K562 (cell line): ENCODE data around the gene SMURF1. TPM values are rescaled to one million over a fixed set of nuclear protein-coding genes. Genes with fewer than 3 reads are reported as not detected.

Experiments
- ATAC-seq: fragments of 200-7000 bp; cut with Tn5 transposase; 3 replicates; pipeline ENCODE4 v1.9.1; 2020; ENCODE audit warnings: moderate library complexity
- BruUV-seq: library from RNA; stranded (reverse); fragments of 400-500 nt; replicated peaks from 2 replicates; lab custom pipeline; 2021; lab: Mats Ljungman, UMichigan
- CTCF ChIA-PET: fragments of 300-600 bp; formaldehyde crosslinking; extraction: SDS; loops from one replicate; lab custom pipeline; 2021; ENCODE audit warnings: low intra/inter-chr PET ratio; lab: Yijun Ruan, JAX
- POLR2A ChIA-PET: fragments of 300-600, 350-650 bp; sonication (Branson Sonifier 250); formaldehyde crosslinking; extraction: SDS; loops from one replicate; lab custom pipeline; 2021; ENCODE audit warnings: antibody characterized with exemption, inconsistent platforms; lab: Yijun Ruan, JAX
- DNase-seq, 4 experiments: peaks; one replicate each; pipeline versions ENCODE4 v3.0.0 to v3.0.0-alpha.2; 2011 to 2018; ENCODE audit warnings: low spot score in 3 of 4, mixed read lengths in 3 of 4; ENCODE audit errors: extremely low read depth in 1 of 4
- FAIRE-seq: peaks from 2 replicates; lab custom pipeline; 2011; peaks lifted over from hg19 to GRCh38; lab: Jason Lieb, UNC
- H2AFZ ChIP-seq: 2 replicates; pipeline ENCODE4 v1.6.0; 2011; ENCODE audit warnings: low read depth, low read length, control low read depth, inconsistent platforms
- H3K27ac ChIP-seq: fragments of 200-600 bp; 3 replicates; pipeline ENCODE4 v1.8.0; 2011; ENCODE audit warnings: low read depth, mild to moderate bottlenecking, control low read depth, inconsistent platforms, low read length, moderate library complexity, mixed read lengths; ENCODE audit errors: extremely low read depth
- H3K27me3 ChIP-seq, 2 experiments: fragments of 300-600 bp in 1 of 2; 2 replicates in 1 of 2; 3 replicates in 1 of 2; pipeline versions ENCODE4 v1.6.0 to v1.8.0; 2011; ENCODE audit warnings: inconsistent platforms in 2 of 2, low read length in 2 of 2, mild to moderate bottlenecking in 1 of 2, mixed read lengths in 1 of 2, moderate library complexity in 1 of 2; ENCODE audit not compliant: control insufficient read depth in 2 of 2, insufficient read depth in 2 of 2
- H3K36me3 ChIP-seq: fragments of 300-600 bp; 3 replicates; pipeline ENCODE4 v1.8.0; 2011; ENCODE audit warnings: mild to moderate bottlenecking, low read length, inconsistent platforms; ENCODE audit not compliant: control insufficient read depth, insufficient read depth
- H3K4me1 ChIP-seq, 2 experiments: fragments of 200-600 bp in 1 of 2; replicated peaks in 1 of 2; 2 replicates in 1 of 2; 3 replicates in 1 of 2; pipeline versions ENCODE4 v1.5.1 to v1.8.0; 2011; ENCODE audit warnings: inconsistent platforms in 2 of 2, low read length in 2 of 2, mild to moderate bottlenecking in 1 of 2, mixed read lengths in 1 of 2, moderate library complexity in 1 of 2; ENCODE audit not compliant: control insufficient read depth in 2 of 2, insufficient read depth in 2 of 2
- H3K4me2 ChIP-seq: 2 replicates; pipeline ENCODE4 v1.6.1; 2011; ENCODE audit warnings: low read length, control low read depth, inconsistent platforms, mixed read lengths; ENCODE audit not compliant: insufficient read depth
- H3K4me3 ChIP-seq: fragments of 200-600 bp; sonication (generic), shearing (Covaris generic); 2 replicates; pipeline ENCODE4 v1.5.1; 2016; ENCODE audit warnings: control low read depth, inconsistent platforms
- H3K79me2 ChIP-seq: fragments of 200-600 bp; 3 replicates; pipeline ENCODE4 v1.8.0; 2011; ENCODE audit warnings: low read length, inconsistent platforms; ENCODE audit not compliant: control insufficient read depth, insufficient read depth
- H3K9ac ChIP-seq, 2 experiments: 2 replicates each; pipeline versions ENCODE4 v1.6.0 to v1.6.1; 2011; ENCODE audit warnings: low read depth in 2 of 2, low read length in 2 of 2, control low read depth in 1 of 2, inconsistent platforms in 1 of 2, mild to moderate bottlenecking in 1 of 2, mixed read lengths in 1 of 2; ENCODE audit not compliant: insufficient read depth in 1 of 2
- H3K9me1 ChIP-seq: one replicate; pipeline ENCODE4 v1.6.0; 2011; ENCODE audit warnings: inconsistent platforms, mild to moderate bottlenecking, low read length, moderate library complexity; ENCODE audit not compliant: control insufficient read depth, insufficient read depth
- H3K9me3 ChIP-seq: replicated peaks from 2 replicates; pipeline ENCODE4 v1.5.1; 2011; ENCODE audit warnings: low read depth, low read length, inconsistent platforms; ENCODE audit not compliant: control insufficient read depth, insufficient read depth
- H4K20me1 ChIP-seq: replicated peaks from 2 replicates; pipeline ENCODE4 v1.6.1; 2011; ENCODE audit warnings: low read length, inconsistent platforms, mixed read lengths; ENCODE audit not compliant: control insufficient read depth, insufficient read depth
- GATAD2A ChIP-seq: fragments of 450-650 bp; IDR thresholded peaks from 2 replicates; pipeline ENCODE4 v1.6.1; 2017
- NUFIP1 ChIP-seq: fragments of 450-650 bp; IDR thresholded peaks from 2 replicates; pipeline ENCODE4 v1.6.1; 2018; ENCODE audit not compliant: partially characterized antibody
- POLR2A ChIP-seq: fragments of 450-650 bp; conservative IDR thresholded peaks from 2 replicates; pipeline ENCODE4 v1.6.1; 2016
- POLR2G ChIP-seq: fragments of 200-400 bp; formaldehyde crosslinking; IDR thresholded peaks from 2 replicates; pipeline ENCODE4 v1.6.1; 2017; ENCODE audit warnings: low read depth, mild to moderate bottlenecking, antibody characterized with exemption, low read length, moderate library complexity
- ZNF274 ChIP-seq: IDR thresholded peaks from 2 replicates; pipeline ENCODE4 v1.6.1; 2011; ENCODE audit warnings: low read depth, mild to moderate bottlenecking, low read length, moderate library complexity, borderline replicate concordance
- WGBS: fragments of 100-300 bp; shearing (Covaris generic); methylation state at CpG from one replicate; pipeline ENCODE4 v1.1.6; 2016; ENCODE audit warnings: low coverage, mixed read lengths; ENCODE audit not compliant: insufficient coverage; ENCODE audit errors: missing lambda C conversion rate; 5-methylcytosine and 5-hydroxymethylcytosine counted together
- in situ Hi-C: fragments of 300-500 bp; cut with MboI; formaldehyde crosslinking; loops from 4 replicates; pipeline ENCODE4 v1.15.0; 2018; ENCODE audit warnings: inconsistent platforms, mixed read lengths
- intact Hi-C: fragments of 100-400 bp; cut with micrococcal nuclease; formaldehyde crosslinking; loops from 2 replicates; pipeline ENCODE4 v1.14.2; 2022
- polyA plus RNA-seq, 8 experiments: library from polyadenylated mRNA; depleted of rRNA in 4 of 8; stranded (reverse) in 5 of 8; unstranded in 3 of 8; fragments of >200 nt; fragmentation: Nextera tagmentation in 2 of 8; fragmentation: Illumina TruSeq in 1 of 8; extraction: Ambion mirVana in 2 of 8; extraction: Trizol in 1 of 8; gene quantifications; 2 replicates each; pipeline versions ENCODE4 v1.2.1 to v1.2.3, GENCODE V29; 2011 to 2014; ENCODE audit warnings: inconsistent platforms in 1 of 8, missing spikeins in 1 of 8
- total RNA-seq, 7 experiments: library from RNA; depleted of rRNA in 6 of 7; stranded (reverse); fragments of >200 nt in 6 of 7; fragmentation: Illumina TruSeq in 2 of 7; extraction: Trizol in 2 of 7; gene quantifications; 2 replicates each; pipeline versions ENCODE4 v1.2.1 to v1.2.3, GENCODE V29; 2011 to 2021; ENCODE audit warnings: low replicate concordance in 1 of 7
- TF ChIP-seq, protein P1 (sequence below), 2 experiments: fragments of 200-800 bp in 1 of 2; sonication (Bioruptor generic) in 1 of 2; sonication (generic) in 1 of 2; formaldehyde crosslinking in 1 of 2; IDR thresholded peaks in 1 of 2; conservative IDR thresholded peaks in 1 of 2; 2 replicates each; pipeline versions ENCODE4 v1.5.0 to v1.6.1; 2016 to 2020; ENCODE audit warnings: missing compliant biosample characterization in 1 of 2, missing genetic modification characterization in 1 of 2, missing genetic modification reagents in 1 of 2
- TF ChIP-seq, protein P2 (sequence below): sonication (generic); formaldehyde crosslinking; IDR thresholded peaks from 2 replicates; pipeline ENCODE4 v1.8.0; 2023; ENCODE audit warnings: mild to moderate bottlenecking, missing genetic modification reagents

The SMURF1 gene
- total and polyA plus RNA-seq, 9 of the 15 experiments (the other 6 are each of a cell fraction or from before 2014, with no cell fraction given) = 1.0 to 20.1 (median 12.6) TPM

DNA sequence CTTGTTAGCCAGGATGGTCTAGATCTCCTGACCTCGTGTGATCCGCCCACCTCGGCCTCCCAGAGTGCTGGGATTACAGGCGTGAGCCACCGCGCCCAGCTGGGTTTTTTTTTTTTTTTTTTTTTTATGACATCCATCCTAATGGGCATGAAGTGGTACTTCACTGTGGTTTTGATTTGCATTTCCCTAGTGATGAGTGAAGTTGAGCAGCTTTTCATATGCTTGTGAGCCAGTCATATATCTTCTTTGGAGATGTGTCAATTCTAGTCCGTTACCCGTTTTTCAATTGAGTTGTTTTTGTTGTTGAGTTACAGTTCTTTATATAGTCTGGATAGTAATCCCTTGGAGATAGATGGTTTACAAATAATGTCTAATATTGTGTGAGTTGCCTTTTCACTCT lies 127.7 kb downstream of the SMURF1 start (continued):
- TF ChIP-seq, protein P1, sequence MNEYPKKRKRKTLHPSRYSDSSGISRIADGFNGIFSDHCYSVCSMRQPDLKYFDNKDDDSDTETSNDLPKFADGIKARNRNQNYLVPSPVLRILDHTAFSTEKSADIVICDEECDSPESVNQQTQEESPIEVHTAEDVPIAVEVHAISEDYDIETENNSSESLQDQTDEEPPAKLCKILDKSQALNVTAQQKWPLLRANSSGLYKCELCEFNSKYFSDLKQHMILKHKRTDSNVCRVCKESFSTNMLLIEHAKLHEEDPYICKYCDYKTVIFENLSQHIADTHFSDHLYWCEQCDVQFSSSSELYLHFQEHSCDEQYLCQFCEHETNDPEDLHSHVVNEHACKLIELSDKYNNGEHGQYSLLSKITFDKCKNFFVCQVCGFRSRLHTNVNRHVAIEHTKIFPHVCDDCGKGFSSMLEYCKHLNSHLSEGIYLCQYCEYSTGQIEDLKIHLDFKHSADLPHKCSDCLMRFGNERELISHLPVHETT (CRISPR knock-in tag; conservative IDR thresholded peaks at IDR 0.05 in 1 of 2, IDR thresholded peaks at IDR 0.05 in 1 of 2) = no peak
- no peak for TF ChIP-seq ZNF274

DNA sequence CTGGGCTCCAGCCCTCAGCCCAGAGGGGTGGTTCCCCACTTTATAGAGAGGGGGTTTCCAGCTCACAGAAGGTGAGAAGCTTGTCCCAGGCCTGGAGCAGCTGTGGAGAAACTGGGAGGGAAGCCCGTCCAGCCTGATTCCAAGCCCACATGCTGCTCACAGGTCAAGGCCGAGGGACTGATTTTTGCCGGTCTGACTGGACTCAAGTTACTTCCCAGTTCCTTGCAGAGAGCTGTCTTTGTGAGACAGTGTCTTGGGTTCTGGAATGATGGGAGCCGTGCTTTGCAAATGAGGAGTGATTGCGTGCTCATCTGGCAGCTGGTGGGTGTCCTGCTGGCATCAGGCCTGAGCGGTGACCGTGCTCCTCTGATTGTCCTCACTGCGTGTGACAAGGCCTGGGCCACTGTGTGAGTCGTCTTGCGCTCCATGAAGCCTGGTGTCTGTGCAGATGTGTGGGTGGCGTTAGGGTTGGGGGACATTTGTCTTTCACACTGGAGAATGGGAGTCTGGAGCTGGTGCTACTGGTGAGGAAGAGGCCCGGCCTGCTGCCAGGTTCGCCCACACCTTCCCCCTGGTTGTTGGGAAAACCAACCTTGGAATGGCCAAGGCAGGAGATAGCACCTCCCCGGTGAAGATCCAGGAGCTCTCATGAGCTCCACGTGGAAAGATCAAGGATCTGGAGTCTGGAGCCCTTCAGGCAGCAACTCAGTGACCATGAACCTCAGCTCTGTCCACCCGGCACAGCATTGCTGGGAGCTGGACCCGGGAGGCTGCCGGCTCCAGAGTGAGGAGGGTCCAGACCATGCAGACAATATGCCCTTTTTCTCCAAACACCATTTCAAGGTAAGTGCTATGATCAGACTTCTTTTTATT lies 129.6 kb downstream of the SMURF1 start:
- Histone ChIP-seq H3K27me3 (no peaks in the 10 kb centered on the region), H3K9ac (peak overlapping the region in 1 of 2 experiments; percentile 54; a peak in 2 of 4 replicates), H3K9me3 (no peaks in the 10 kb centered on the region), H2AFZ (no peak overlapping the region), H3K9me1 (no peaks in the 10 kb centered on the region), H3K4me1 (peaks cover 0 to 6% of the 10 kb centered on the region in 2 experiments; a peak in 1 of 5 replicates), H3K27ac (no peak overlapping the region), H3K4me3 (no peak overlapping the region), H4K20me1 (no peaks in the 10 kb centered on the region), H3K36me3 (peaks cover 71% of the 10 kb centered on the region), H3K4me2 (no peak overlapping the region), H3K79me2 (no peaks in the 10 kb centered on the region)
- DNase-seq = no peak
- 93% methylated on average over 18 of the region's 18 CpGs for WGBS
- intact Hi-C loops (no loop called here), in situ Hi-C loops (no loop called here)
- FAIRE-seq = no peak
- ChIA-PET CTCF (no interaction called here), POLR2A (interaction anchor here (1.3 to 3.7 kb wide), 3 partner anchors 8 to 23 kb away, joined by 4 to 9 read pairs (median 4); no protein-coding TSS in a partner anchor)
- 0 out of 2 replicates have a peak, but pooled peaks have one; percentile 26 for TF ChIP-seq POLR2A
- TF ChIP-seq GATAD2A = no peak
- TF ChIP-seq, protein P2, sequence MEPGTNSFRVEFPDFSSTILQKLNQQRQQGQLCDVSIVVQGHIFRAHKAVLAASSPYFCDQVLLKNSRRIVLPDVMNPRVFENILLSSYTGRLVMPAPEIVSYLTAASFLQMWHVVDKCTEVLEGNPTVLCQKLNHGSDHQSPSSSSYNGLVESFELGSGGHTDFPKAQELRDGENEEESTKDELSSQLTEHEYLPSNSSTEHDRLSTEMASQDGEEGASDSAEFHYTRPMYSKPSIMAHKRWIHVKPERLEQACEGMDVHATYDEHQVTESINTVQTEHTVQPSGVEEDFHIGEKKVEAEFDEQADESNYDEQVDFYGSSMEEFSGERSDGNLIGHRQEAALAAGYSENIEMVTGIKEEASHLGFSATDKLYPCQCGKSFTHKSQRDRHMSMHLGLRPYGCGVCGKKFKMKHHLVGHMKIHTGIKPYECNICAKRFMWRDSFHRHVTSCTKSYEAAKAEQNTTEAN (CRISPR knock-in tag) = no peak
- TF ChIP-seq POLR2G = peak; percentile 36; the same call in 1 of the 2 replicates
- TF ChIP-seq NUFIP1 = no peak
- ATAC-seq = peak; percentile 31; the same call in 1 of the 3 replicates
- no TSS peak for BruUV-seq
